Activated B cell treated with CpG ODN at 0.5 μM for 24 hours (primary cell): ENCODE data around the gene NINJ2. TPM values are rescaled to one million over a fixed set of nuclear protein-coding genes. Genes with fewer than 3 reads are reported as not detected.
"Not testable (repeated sequence)": the region's sequence is repeated elsewhere in the genome, so short reads cannot be mapped to it uniquely, and the experiment has no call there.

ENCODE experiments used
- ATAC-seq: fragments of 200-7000 bp; cut with Tn5 transposase; one replicate; pipeline ENCODE4 v1.10.0; 2021; ENCODE audit warnings: low read depth, mild to moderate bottlenecking, moderate library complexity
- CTCF ChIA-PET: fragments of 350-600 bp; sonication (Branson Sonifier 250); formaldehyde crosslinking; loops from one replicate; lab custom pipeline; 2021; ENCODE audit warnings: antibody characterized with exemption; lab: Charles Lee
- POLR2A ChIA-PET: fragments of 350-600 bp; sonication (Branson Sonifier 250); formaldehyde crosslinking; loops from one replicate; lab custom pipeline; 2021; ENCODE audit warnings: antibody characterized with exemption; lab: Charles Lee
- DNase-seq: peaks from one replicate; pipeline ENCODE4 v3.0.0; 2022
- H3K27ac Mint-ChIP-seq: one replicate; pipeline ENCODE4 v1.8.0; 2020; ENCODE audit warnings: mixed read lengths
- H3K27me3 Mint-ChIP-seq: one replicate; pipeline ENCODE4 v1.8.0; 2021; ENCODE audit warnings: mixed read lengths
- H3K36me3 Mint-ChIP-seq: one replicate; pipeline ENCODE4 v1.8.0; 2021; ENCODE audit warnings: low read depth, mixed read lengths
- H3K4me1 Mint-ChIP-seq: one replicate; pipeline ENCODE4 v1.8.0; 2021; ENCODE audit warnings: mixed read lengths
- H3K4me3 Mint-ChIP-seq: one replicate; pipeline ENCODE4 v1.8.0; 2020; ENCODE audit warnings: mild to moderate bottlenecking, mixed read lengths
- H3K9me3 Mint-ChIP-seq: one replicate; pipeline ENCODE4 v1.8.0; 2020; ENCODE audit warnings: mixed read lengths
- CTCF ChIP-seq: fragments of 200-600 bp; IDR thresholded peaks from one replicate; pipeline ENCODE4 v1.8.0; 2022; ENCODE audit warnings: antibody characterized with exemption, mild to moderate bottlenecking
- intact Hi-C: fragments of 100-400 bp; cut with micrococcal nuclease; formaldehyde crosslinking; loops from one replicate; pipeline ENCODE4 v1.15.1; 2024
- total RNA-seq: library from RNA; stranded (reverse); gene quantifications from 2 replicates; pipeline ENCODE4 v1.2.3, GENCODE V29; 2022

The NINJ2 gene, protein sequence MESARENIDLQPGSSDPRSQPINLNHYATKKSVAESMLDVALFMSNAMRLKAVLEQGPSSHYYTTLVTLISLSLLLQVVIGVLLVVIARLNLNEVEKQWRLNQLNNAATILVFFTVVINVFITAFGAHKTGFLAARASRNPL
- total RNA-seq = 3.0 and 3.6 TPM in 2 replicates

- TF ChIP-seq CTCF = no peak
- DNase-seq = no peak
- Mint-ChIP-seq H3K9me3 (no peaks in the 10 kb centered on the region), H3K36me3 (peaks cover 2% of the 10 kb centered on the region), H3K27me3 (no peaks in the 10 kb centered on the region), H3K27ac (no peak within 1 kb of the TSS), H3K4me3 (no peak within 1 kb of the TSS), H3K4me1 (peaks cover 51% of the 10 kb centered on the region)
- no peak for ATAC-seq
- POLR2A ChIA-PET = interaction anchor here (0.6 to 1.2 kb wide), 4 partner anchors 10 to 21 kb away, joined by 3 to 4 read pairs (median 4); no protein-coding TSS in a partner anchor
- CTCF ChIA-PET = no interaction called here
- intact Hi-C loops = no loop called here
Measured at GRCh38 chr12:663293-663871, at the start of gene NINJ2. Gene NINJ2, minus strand, starts transcription at chr12:663445. Its CDS starts 85 bp downstream, at chr12:663360.

DNA sequence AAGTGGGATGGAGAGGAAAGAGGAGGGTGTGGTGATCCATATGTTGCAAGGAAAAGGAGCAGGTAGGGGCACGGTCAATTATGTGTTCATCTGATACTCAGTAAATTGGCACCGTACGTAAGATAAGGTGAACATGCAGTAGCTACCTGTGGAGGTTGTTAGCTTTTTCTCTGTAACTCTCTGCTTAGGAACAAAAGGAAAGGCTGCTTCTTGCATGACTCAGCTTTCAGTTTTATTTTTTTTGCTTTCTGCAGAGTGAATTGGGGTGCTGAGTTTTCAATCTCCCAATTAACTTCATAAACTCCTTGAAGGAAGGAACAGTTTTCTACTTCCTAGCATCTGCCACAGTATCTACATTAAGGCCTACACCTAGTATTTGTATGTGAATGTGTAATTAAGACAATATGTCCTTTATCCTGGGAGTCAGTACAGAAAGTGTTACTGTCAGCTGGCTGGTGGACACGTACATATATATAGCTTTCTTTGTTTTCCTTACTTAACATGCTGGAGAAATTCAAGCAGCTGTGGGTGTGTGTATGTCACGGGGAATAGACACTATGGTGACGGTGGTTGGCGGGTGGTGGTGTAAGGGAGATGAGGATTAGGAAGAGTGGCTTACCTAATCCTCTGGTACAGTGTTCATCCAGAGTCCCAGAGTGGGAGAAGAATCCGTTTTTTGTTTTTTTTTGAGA is 49.1 kb upstream of the NINJ2 start:
- Mint-ChIP-seq H3K27me3 (no peaks in the 10 kb centered on the region), H3K4me1 (peaks cover 5% of the 10 kb centered on the region), H3K27ac (no peak overlapping the region), H3K36me3 (no peaks in the 10 kb centered on the region), H3K4me3 (no peak overlapping the region), H3K9me3 (peaks cover 3% of the 10 kb centered on the region)
- intact Hi-C loops = no loop called here
- CTCF ChIA-PET = no interaction called here
- POLR2A ChIA-PET = interaction anchor here (0.6 to 0.8 kb wide), 2 partner anchors 38 to 44 kb away, joined by 3 to 10 read pairs; no protein-coding TSS in a partner anchor
- ATAC-seq = no peak
- DNase-seq = no peak
- TF ChIP-seq CTCF = no peak

DNA sequence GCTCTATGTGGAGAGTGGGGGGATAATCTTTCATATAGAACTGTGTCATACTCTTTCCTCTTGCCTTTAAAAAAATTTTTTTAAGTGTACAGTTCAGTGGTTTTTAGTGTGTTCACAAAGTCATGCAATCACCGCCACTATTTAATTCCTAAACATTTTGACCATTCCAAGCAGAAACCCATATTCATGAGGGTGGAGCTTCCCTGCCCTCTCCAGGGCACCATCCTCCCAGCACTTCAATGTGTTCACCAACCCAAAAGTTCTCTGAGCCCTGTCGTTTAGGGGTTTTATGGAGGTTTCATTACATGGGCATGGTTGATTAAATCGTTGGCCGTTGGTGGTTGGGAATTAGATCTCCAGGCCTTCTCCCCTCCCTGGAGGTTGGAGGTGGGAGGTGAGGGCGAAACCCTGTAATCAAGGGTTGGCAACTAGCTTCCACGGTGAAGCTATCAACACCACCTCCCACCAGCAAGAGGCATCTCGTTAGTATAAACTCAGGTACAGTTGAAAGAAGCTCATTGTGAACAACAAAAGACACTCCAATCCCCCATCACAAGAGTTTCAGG is 46.3 kb upstream of the NINJ2 start:
- CTCF ChIA-PET = no interaction called here
- Mint-ChIP-seq H3K4me1 (no peaks in the 10 kb centered on the region), H3K27me3 (no peaks in the 10 kb centered on the region), H3K4me3 (no peak overlapping the region), H3K27ac (no peak overlapping the region), H3K36me3 (no peaks in the 10 kb centered on the region), H3K9me3 (peaks cover 3% of the 10 kb centered on the region)
- TF ChIP-seq CTCF = no peak
- POLR2A ChIA-PET = no interaction called here
- no peak for ATAC-seq
- no peak for DNase-seq
- intact Hi-C loops = no loop called here

- H3K27ac Mint-ChIP-seq, ATAC-seq, H3K27me3 Mint-ChIP-seq, H3K9me3 Mint-ChIP-seq, CTCF ChIA-PET, H3K4me3 Mint-ChIP-seq, intact Hi-C loops, H3K4me1 Mint-ChIP-seq, POLR2A ChIA-PET, H3K36me3 Mint-ChIP-seq, DNase-seq: not testable (repeated sequence)
Measured at GRCh38 chr12:708084-708483, 44.8 kb upstream of the NINJ2 start.

DNA sequence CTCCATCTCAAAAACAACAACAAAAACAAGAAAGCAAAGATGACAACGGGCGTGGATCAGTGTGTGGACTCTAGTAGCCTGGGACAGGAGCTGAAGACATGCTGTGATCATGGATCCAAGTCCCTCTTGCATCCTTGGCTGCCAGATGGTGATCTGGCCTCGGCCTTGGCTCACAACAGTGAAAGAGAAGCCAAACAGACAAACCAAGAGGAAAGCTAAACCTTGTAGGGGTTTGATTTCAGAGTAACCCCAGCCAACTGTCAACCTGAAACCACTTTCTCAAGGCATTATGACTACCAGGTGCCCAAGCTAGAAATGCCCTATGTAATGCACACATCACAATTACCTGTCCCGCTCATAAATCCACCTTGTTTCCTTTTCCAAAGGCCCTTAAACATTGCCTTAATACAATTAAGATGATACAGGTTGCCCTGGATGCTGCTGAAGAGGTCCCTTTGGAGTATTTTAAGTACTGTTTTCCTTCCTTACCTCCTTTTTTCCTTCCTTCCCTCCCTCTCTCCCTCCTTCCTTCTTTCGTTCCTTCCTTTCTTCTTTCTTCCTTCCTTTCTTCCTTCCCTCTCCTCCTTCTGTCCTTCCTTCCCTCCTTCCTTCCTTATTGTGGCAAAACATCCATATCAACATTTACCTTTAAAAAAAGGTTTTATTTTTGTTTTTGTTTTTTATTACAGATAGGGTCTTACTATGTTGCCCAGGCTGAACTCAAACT is 41.4 kb upstream of the NINJ2 start:
- ATAC-seq (no peak), DNase-seq (no peak)
- H3K4me3 Mint-ChIP-seq = no peak overlapping the region
- H3K27ac Mint-ChIP-seq = no peak overlapping the region
- H3K27me3 Mint-ChIP-seq = no peaks in the 10 kb centered on the region
- POLR2A ChIA-PET = no interaction called here
- TF ChIP-seq CTCF = no peak
- H3K9me3 Mint-ChIP-seq = peaks cover 3% of the 10 kb centered on the region
- no peaks in the 10 kb centered on the region for H3K36me3 Mint-ChIP-seq
- CTCF ChIA-PET = no interaction called here
- intact Hi-C loops = no loop called here
- peaks cover 3% of the 10 kb centered on the region for H3K4me1 Mint-ChIP-seq
